Loucy (cell line): ENCODE data around the gene HPCAL4.

Source experiments
- H2AFZ ChIP-seq: fragments of 200-600 bp; sonication (generic); 2 replicates; pipeline ENCODE4 v1.6.0; 2016; ENCODE audit warnings: antibody characterized with exemption, mild to moderate bottlenecking, low read length, moderate library complexity
- H3F3A ChIP-seq: fragments of 200-600 bp; 2 replicates; pipeline ENCODE4 v1.6.0; 2016; ENCODE audit warnings: antibody characterized with exemption, low read depth, mild to moderate bottlenecking
- H3K27me3 ChIP-seq: fragments of 200-600 bp; sonication (generic); 2 replicates; pipeline ENCODE4 v1.6.1; 2014; ENCODE audit warnings: low read length, mild to moderate bottlenecking; ENCODE audit not compliant: insufficient read depth, poor library complexity, severe bottlenecking
- H3K36me3 ChIP-seq: fragments of 200-600 bp; sonication (generic); 2 replicates; pipeline ENCODE4 v1.6.1; 2016; ENCODE audit warnings: low read length; ENCODE audit not compliant: insufficient read depth
- H3K4me1 ChIP-seq: fragments of 200-600 bp; sonication (generic); 2 replicates; pipeline ENCODE4 v1.5.1; 2014; ENCODE audit warnings: low read length, mild to moderate bottlenecking; ENCODE audit not compliant: insufficient read depth, poor library complexity, severe bottlenecking
- H3K4me2 ChIP-seq: fragments of 200-600 bp; sonication (generic); 2 replicates; pipeline ENCODE4 v1.6.0; 2014; ENCODE audit warnings: antibody characterized with exemption, low read length, low read depth, mild to moderate bottlenecking; ENCODE audit not compliant: poor library complexity, severe bottlenecking
- H3K4me3 ChIP-seq: fragments of 200-600 bp; sonication (generic); 2 replicates; pipeline ENCODE4 v1.5.1; 2014; ENCODE audit warnings: low read length, mild to moderate bottlenecking, mixed read lengths; ENCODE audit not compliant: poor library complexity, severe bottlenecking
- H3K79me2 ChIP-seq: fragments of 200-600 bp; sonication (generic); 2 replicates; pipeline ENCODE4 v1.6.1; 2014; ENCODE audit warnings: low read length; ENCODE audit not compliant: insufficient read depth
- H3K9ac ChIP-seq: fragments of 200-600 bp; sonication (generic); 2 replicates; pipeline ENCODE4 v1.6.0; 2014; ENCODE audit warnings: mild to moderate bottlenecking, low read depth, low read length, moderate library complexity; ENCODE audit not compliant: poor library complexity, severe bottlenecking
- H3K9me2 ChIP-seq: fragments of 200-600 bp; sonication (generic); replicated peaks from 2 replicates; pipeline ENCODE4 v1.6.1; 2016; ENCODE audit warnings: low read depth, low read length, mixed read lengths
- H3K9me3 ChIP-seq: fragments of 200-600 bp; sonication (generic); 2 replicates; pipeline ENCODE4 v1.6.1; 2014; ENCODE audit warnings: mild to moderate bottlenecking, antibody characterized with exemption, low read length, low read depth; ENCODE audit not compliant: insufficient read depth
- H4K20me1 ChIP-seq: fragments of 200-600 bp; sonication (generic); 2 replicates; pipeline ENCODE4 v1.6.0; 2014; ENCODE audit warnings: antibody characterized with exemption, low read length, mild to moderate bottlenecking; ENCODE audit not compliant: insufficient read depth, poor library complexity, severe bottlenecking
- EZH2phosphoT487 ChIP-seq: fragments of 200-600 bp; IDR thresholded peaks from 2 replicates; pipeline ENCODE4 v1.6.1; 2018; ENCODE audit warnings: antibody characterized with exemption, mild to moderate bottlenecking, moderate library complexity, borderline replicate concordance
- TF ChIP-seq, protein P1 (sequence below): fragments of 200-600 bp; sonication (generic); conservative IDR thresholded peaks from 2 replicates; pipeline ENCODE4 v1.5.1; 2014; ENCODE audit warnings: mild to moderate bottlenecking, antibody characterized with exemption, low read length

HPCAL4 gene

DNA sequence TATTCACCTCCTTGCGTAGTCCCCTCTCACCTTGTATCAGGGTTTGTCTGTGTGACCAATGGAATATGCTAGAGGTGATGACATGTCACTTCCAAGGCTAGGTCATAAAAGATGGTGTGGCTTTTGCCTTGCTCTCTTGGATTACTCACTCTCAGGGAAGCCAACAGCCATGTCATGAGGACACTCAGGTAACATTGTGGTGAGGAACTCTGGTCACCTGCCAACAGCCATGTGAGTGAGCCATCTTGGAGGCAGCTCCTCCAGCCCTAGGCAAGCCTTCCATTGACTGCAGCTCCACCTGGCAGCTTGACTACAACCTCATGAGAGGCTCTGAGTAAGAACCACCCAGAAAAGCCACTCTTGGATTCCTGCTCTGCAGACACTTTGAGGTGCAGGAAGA is 40.8 kb downstream of the HPCAL4 start:
- Histone ChIP-seq H4K20me1 (no peaks in the 10 kb centered on the region), H3K4me1 (no peaks in the 10 kb centered on the region), H2AFZ (no peak overlapping the region), H3K9ac (no peak overlapping the region), H3F3A (no peaks in the 10 kb centered on the region), H3K9me2 (no peaks in the 10 kb centered on the region), H3K9me3 (no peaks in the 10 kb centered on the region), H3K36me3 (no peaks in the 10 kb centered on the region), H3K4me2 (no peak overlapping the region), H3K79me2 (no peaks in the 10 kb centered on the region), H3K27me3 (no peaks in the 10 kb centered on the region), H3K4me3 (no peak overlapping the region)
- TF ChIP-seq EZH2phosphoT487: no peak
- TF ChIP-seq, protein P1, sequence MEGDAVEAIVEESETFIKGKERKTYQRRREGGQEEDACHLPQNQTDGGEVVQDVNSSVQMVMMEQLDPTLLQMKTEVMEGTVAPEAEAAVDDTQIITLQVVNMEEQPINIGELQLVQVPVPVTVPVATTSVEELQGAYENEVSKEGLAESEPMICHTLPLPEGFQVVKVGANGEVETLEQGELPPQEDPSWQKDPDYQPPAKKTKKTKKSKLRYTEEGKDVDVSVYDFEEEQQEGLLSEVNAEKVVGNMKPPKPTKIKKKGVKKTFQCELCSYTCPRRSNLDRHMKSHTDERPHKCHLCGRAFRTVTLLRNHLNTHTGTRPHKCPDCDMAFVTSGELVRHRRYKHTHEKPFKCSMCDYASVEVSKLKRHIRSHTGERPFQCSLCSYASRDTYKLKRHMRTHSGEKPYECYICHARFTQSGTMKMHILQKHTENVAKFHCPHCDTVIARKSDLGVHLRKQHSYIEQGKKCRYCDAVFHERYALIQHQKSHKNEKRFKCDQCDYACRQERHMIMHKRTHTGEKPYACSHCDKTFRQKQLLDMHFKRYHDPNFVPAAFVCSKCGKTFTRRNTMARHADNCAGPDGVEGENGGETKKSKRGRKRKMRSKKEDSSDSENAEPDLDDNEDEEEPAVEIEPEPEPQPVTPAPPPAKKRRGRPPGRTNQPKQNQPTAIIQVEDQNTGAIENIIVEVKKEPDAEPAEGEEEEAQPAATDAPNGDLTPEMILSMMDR: no peak

DNA sequence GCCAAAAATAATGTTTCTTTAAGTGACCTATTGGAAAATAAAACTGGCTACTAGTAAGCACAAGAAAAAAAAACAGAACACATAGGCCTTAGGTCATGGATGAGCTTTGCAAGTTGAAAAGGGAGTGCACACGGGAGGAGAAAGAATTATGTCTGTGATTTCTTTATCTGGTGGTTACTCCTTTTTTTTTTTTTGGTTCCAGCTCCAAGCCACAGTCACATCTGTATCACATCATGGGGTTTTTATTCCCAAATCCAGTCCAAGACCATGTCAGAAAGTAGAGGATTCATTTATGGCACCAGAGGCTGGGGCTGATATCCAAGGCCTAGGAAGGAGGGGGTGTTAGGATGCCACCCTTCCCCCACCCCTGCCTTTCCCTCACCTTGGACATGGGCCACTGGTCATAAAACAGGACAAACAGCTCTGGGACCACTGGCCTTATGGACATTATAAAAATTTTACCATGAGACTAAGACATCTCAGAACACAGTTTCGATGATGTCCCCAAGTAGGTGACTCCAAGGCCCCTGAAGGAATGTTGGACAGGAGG is 41.5 kb downstream of the HPCAL4 start:
- no peak overlapping the region for H3K9ac ChIP-seq
- no peak for TF ChIP-seq EZH2phosphoT487
- TF ChIP-seq, protein P1: no peak
- H2AFZ ChIP-seq: no peak overlapping the region
- no peaks in the 10 kb centered on the region for H3K79me2 ChIP-seq
- H3K4me2 ChIP-seq: no peak overlapping the region
- H3K9me2 ChIP-seq: no peaks in the 10 kb centered on the region
- no peaks in the 10 kb centered on the region for H3K9me3 ChIP-seq
- no peaks in the 10 kb centered on the region for H3K27me3 ChIP-seq
- H4K20me1 ChIP-seq: no peaks in the 10 kb centered on the region
- H3F3A ChIP-seq: no peaks in the 10 kb centered on the region
- H3K4me3 ChIP-seq: no peak overlapping the region
- H3K4me1 ChIP-seq: no peaks in the 10 kb centered on the region
- no peaks in the 10 kb centered on the region for H3K36me3 ChIP-seq

- no peak for TF ChIP-seq EZH2phosphoT487
- TF ChIP-seq, protein P1: no peak
- no peaks in the 10 kb centered on the region for H3F3A ChIP-seq
- H3K36me3 ChIP-seq: no peaks in the 10 kb centered on the region
- no peaks in the 10 kb centered on the region for H3K79me2 ChIP-seq
- no peaks in the 10 kb centered on the region for H3K4me1 ChIP-seq
- no peaks in the 10 kb centered on the region for H3K9me3 ChIP-seq
- no peak overlapping the region for H2AFZ ChIP-seq
- no peak overlapping the region for H3K4me3 ChIP-seq
- no peak overlapping the region for H3K9ac ChIP-seq
- no peaks in the 10 kb centered on the region for H4K20me1 ChIP-seq
- H3K9me2 ChIP-seq: no peaks in the 10 kb centered on the region
- H3K4me2 ChIP-seq: no peak overlapping the region
- H3K27me3 ChIP-seq: no peaks in the 10 kb centered on the region
Observed at GRCh38 chr1:39648496-39648895, 42.7 kb downstream of the HPCAL4 start.
